Measurements from ENCODE around the gene CD160.
"Not testable (repeated sequence)": the region's sequence is repeated elsewhere in the genome, so short reads cannot be mapped to it uniquely, and the experiment has no call there.

CD160 gene

GRCh38 chr1:145760395-145760949 lies 41.2 kb downstream of the CD160 start:
- DNase-seq = not testable (repeated sequence)

- DNase-seq = not testable (repeated sequence)
Observed at GRCh38 chr1:145761498-145761897, 42.2 kb downstream of the CD160 start.

DNA sequence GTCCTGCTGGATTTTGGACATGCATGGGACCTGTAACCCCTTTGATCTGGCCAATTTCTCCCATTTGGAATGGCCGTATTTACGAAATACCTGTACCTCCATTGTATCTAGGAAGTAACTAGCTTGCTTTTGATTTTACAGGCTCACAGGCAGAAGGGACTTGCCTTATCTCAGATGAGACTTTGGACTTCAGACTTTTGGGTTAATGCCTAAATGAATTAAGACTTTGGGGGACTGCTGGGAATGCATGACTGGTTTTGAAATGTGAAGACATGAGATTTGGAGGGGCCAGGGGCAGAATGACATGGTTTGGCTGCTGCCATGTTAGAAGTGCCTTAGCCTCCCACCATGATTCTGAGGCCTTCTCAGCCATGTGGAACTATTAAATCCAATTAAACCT lies 42.7 kb downstream of the CD160 start:
- not testable (repeated sequence) for DNase-seq

DNA sequence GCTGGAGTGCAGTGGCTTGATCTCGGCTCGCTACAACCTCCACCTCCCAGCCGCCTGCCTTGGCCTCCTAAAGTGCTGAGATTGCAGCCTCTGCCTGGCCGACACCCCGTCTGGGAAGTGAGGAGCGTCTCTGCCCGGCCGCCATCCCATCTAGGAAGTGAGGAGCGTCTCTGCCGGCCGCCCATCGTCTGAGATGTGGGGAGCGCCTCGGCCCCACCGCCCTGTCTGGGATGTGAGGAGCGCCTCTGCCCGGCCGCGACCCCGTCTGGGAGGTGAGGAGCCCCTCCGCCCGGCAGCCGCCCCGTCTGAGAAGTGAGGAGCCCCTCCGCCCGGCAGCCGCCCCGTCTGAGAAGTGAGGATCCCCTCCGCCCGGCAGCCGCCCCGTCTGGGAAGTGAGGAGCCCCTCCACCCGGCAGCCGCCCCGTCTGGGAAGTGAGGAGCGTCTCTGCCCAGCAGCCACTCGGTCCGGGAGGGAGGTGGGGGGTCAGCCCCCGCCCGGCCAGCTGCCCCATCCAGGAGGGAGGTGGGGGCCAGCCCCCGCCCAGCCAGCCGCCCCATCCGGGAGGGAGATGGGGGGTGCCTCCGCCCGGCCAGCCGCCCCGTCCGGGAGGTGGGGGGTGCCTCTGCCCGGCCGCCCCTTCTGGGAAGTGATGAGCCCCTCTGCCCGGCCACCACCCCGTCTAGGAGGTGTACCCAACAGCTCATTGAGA lies 45.1 kb downstream of the CD160 start:
- not testable (repeated sequence) for DNase-seq

DNA sequence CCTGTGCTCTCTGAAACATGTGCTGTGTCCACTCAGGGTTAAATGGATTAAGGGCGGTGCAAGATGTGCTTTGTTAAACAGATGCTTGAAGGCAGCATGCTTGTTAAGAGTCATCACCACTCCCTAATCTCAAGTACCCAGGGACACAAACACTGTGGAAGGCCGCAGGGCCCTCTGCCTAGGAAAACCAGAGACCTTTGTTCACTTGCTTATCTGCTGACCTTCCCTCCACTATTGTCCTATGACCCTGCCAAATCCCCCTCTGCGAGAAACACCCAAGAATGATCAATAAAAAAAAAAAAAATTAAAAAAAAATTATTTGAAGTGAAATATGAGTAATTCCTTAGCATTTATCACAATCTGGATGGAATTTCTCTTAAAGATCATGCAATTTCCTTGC lies 45.8 kb downstream of the CD160 start:
- not testable (repeated sequence) for DNase-seq

DNA sequence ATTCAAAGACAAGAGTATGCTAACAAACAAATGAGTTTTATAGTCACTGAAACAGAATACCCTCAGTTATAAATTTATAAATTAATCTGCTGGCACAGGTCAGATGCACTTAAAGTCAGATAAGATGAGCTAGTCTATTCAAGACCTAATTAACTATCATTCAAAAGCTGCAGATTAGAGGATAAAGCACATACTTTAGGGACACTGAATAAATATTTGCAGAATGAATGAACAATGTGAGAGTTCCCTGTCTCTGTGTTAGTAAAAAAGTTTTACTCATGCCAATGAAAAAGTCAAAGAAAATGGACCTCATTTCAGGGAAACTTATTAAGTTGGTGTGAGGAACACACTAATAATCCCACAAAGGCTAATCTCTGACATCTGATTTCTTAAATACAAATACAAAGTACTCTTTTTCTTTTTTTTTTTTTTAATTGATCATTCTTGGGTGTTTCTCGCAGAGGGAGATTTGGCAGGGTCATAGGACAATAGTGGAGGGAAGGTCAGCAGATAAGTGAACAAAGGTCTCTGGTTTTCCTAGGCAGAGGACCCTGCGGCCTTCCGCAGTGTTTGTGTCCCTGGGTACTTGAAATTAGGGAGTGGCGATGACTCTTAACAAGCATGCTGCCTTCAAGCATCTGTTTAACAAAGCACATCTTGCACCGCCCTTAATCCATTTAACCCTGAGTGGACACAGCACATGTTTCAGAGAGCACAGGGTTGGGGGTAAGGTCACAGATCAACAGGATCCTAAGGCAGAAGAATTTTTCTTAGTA lies 46.5 kb downstream of the CD160 start:
- DNase-seq = not testable (repeated sequence)

GRCh38 chr1:145766926-145767325 lies 47.6 kb downstream of the CD160 start:
- DNase-seq = not testable (repeated sequence)

GRCh38 chr1:145768004-145768403 lies 48.7 kb downstream of the CD160 start:
- not testable (repeated sequence) for DNase-seq

DNA sequence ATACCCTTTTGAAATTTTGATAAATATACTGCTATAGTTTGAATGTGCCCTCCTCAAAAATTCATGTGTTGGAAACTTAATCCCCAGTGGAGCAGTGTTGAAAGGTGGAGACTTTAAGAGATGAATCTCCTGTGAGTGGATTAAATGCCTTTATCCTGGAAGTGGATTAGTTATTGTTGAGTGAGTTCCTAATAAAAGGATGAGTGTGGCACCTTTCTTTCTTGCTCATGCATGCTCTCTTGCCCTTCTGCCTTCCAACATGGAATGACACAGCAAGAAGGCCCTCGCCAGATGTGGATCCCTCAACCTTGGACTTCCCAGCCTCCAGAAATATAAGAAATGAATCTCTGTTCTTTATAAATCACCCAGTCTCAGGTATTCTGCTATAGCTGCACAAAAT lies 51.8 kb downstream of the CD160 start:
- DNase-seq = no peak

GRCh38 chr1:145773423-145773822 lies 54.1 kb downstream of the CD160 start:
- no peak for DNase-seq

GRCh38 chr1:145777357-145778145 lies 58.3 kb downstream of the CD160 start:
- no peak for DNase-seq

- no peak for DNase-seq
Observed at GRCh38 chr1:145778146-145778540, 58.8 kb downstream of the CD160 start.

DNA sequence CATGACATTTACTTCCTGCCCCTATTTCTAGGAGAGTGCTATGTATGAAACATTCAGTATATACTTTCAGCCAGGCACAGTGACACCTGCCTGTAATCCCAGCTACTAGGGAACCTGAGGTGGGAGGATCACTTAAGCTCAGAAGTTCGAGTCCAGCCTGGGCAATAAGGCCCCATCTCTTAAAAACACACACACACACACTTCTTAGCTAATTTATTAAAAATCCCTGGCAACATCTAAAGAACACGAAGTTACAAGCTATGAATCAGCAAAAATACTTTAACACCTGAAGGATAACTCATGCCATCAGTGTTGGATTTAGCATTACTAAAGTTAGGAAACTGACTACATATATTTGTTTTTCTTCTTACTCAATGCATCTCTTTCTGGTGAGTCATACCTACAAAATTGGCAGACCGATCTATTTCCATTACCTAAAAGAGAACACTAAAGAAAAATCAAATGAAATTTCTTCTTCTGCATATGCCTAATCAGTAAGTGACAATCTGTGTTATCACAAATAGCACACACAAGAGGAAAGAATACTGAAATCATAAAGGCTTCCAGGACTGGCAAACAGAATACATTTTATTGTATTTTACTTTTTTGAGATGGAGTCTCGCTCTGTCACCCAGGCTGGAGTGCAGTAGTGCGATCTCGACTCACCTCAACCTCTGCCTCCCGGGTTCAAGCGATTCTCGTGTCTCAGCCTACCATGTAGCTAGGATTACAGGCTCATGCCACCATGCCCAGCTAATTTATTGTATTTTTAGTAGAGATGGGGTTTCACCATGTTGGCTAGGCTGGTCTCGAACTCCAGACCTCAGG lies 63.2 kb downstream of the CD160 start:
- DNase-seq = no peak

- no peak for DNase-seq
Observed at GRCh38 chr1:145784409-145784808, 65.1 kb downstream of the CD160 start.

- no peak for DNase-seq
Observed at GRCh38 chr1:145785547-145785946, 66.2 kb downstream of the CD160 start.

GRCh38 chr1:145786271-145786670 lies 67.0 kb downstream of the CD160 start:
- no peak for DNase-seq

GRCh38 chr1:145788580-145788979 lies 69.3 kb downstream of the CD160 start:
- no peak for DNase-seq
